GM21381 (cell line): ENCODE results near the gene ZBTB1.
"Not testable (repeated sequence)": the region's sequence is repeated elsewhere in the genome, so short reads cannot be mapped to it uniquely, and the experiment has no call there.

Experiments
- ATAC-seq: cut with Tn5 transposase; IDR thresholded peaks from one replicate; pipeline ENCODE4 v1.9.1; 2021; ENCODE audit warnings: mild to moderate bottlenecking, moderate library complexity; ENCODE audit not compliant: unreplicated experiment

The ZBTB1 gene

GRCh38 chr14:64495252-64495651 is 9.3 kb upstream of the ZBTB1 start:
- no peak for ATAC-seq

GRCh38 chr14:64496764-64497163 is 7.8 kb upstream of the ZBTB1 start:
- no peak for ATAC-seq

- no peak for ATAC-seq
These were observed 4.5 kb upstream of the ZBTB1 start for GRCh38 chr14:64500088-64500487.

GRCh38 chr14:64501411-64502171 is 3.0 kb upstream of the ZBTB1 start:
- ATAC-seq = no peak

- no peak for ATAC-seq
These were observed 2.1 kb upstream of the ZBTB1 start for GRCh38 chr14:64502456-64502855.

- peak; percentile 2 for ATAC-seq
These were observed 1.6 kb upstream of the ZBTB1 start for GRCh38 chr14:64502887-64503433.

GRCh38 chr14:64503434-64504309 is 898 bp upstream of the ZBTB1 start, which contains the start of gene ZBTB25:
TSS of gene ZBTB25 (minus strand) at chr14:64503838. CDS start at chr14:64490533, 13,305 bp downstream.
- peak; percentile 54 for ATAC-seq

- peak; percentile 33 for ATAC-seq
These were observed 576 bp downstream of the ZBTB1 start for GRCh38 chr14:64504897-64505794.

- ATAC-seq = no peak
These were observed 2.2 kb downstream of the ZBTB1 start for GRCh38 chr14:64506721-64507120.

- ATAC-seq = no peak
These were observed 3.0 kb downstream of the ZBTB1 start for GRCh38 chr14:64507376-64508156.

- no peak for ATAC-seq
These were observed 3.7 kb downstream of the ZBTB1 start for GRCh38 chr14:64508215-64508776.

GRCh38 chr14:64509036-64509435 is 4.5 kb downstream of the ZBTB1 start:
- no peak for ATAC-seq

- ATAC-seq = no peak
These were observed 6.5 kb downstream of the ZBTB1 start for GRCh38 chr14:64510825-64511671.

- ATAC-seq = no peak
These were observed 8.7 kb downstream of the ZBTB1 start for GRCh38 chr14:64513271-64513670.

GRCh38 chr14:64515053-64515452 is 10.5 kb downstream of the ZBTB1 start:
- ATAC-seq = no peak

- ATAC-seq = no peak
These were observed 12.4 kb downstream of the ZBTB1 start for GRCh38 chr14:64516969-64517368.

- ATAC-seq = not testable (repeated sequence)
These were observed 13.1 kb downstream of the ZBTB1 start for GRCh38 chr14:64517667-64518066.

GRCh38 chr14:64518229-64518628 is 13.7 kb downstream of the ZBTB1 start:
- no peak for ATAC-seq

- ATAC-seq = no peak
These were observed 16.1 kb downstream of the ZBTB1 start for GRCh38 chr14:64520699-64521098.
